Activated naive CD4-positive, alpha-beta T cell treated with anti-CD3 and anti-CD28 coated beads, Interleukin-2, amount 50 U/mL, for 72 hours (primary cell): ENCODE results near the gene TRAPPC1. TPM values are rescaled to one million over a fixed set of nuclear protein-coding genes. Genes with fewer than 3 reads are reported as not detected.

Source experiments
- ATAC-seq, 2 donors: fragments of 150-1000 bp; cut with Tn5 transposase; 2 replicates each; pipeline ENCODE4 v1.10.0; 2021; ENCODE audit warnings: mild to moderate bottlenecking in 2 of 2, moderate library complexity in 2 of 2
- DNase-seq, 2 donors: peaks; one replicate each; pipeline ENCODE4 v3.0.0; 2021 to 2022; ENCODE audit warnings: low spot score in 2 of 2
- H3K27ac Mint-ChIP-seq, 2 donors: one replicate each; pipeline ENCODE4 v1.8.0; 2022; ENCODE audit warnings: mild to moderate bottlenecking in 2 of 2, mixed read lengths in 2 of 2
- H3K36me3 Mint-ChIP-seq, 2 donors: one replicate each; pipeline ENCODE4 v1.8.0; 2022; ENCODE audit warnings: mixed read lengths in 2 of 2
- H3K9me3 Mint-ChIP-seq, 2 donors: one replicate each; pipeline ENCODE4 v1.8.0; 2022; ENCODE audit warnings: mixed read lengths in 2 of 2
- total RNA-seq, 2 donors: library from RNA; stranded (reverse); gene quantifications; one replicate each; pipeline ENCODE4 v1.2.3, GENCODE V29; 2022

The TRAPPC1 gene
- total RNA-seq, 2 donors from 2014 or later: 190 to 195 TPM

DNA sequence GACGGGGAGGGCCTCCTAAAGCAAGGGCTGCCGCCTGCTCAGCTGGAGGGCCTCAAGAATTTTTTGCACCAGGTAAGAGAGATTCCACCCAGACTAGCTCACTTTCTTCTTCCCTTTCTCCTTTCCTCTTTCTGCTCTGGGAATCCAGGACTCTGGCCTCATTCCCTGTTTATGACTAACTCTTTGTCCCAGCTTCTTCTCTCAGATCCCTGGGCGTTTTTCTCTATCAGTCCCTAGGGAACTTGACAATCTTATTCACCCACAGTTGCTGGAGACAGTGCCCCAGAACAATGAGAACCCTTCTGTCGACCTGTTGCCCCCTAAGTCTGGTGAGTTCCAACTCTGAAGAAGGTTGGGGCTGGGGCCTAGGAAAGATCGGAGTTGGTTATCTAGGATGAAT lies 15.9 kb upstream of the TRAPPC1 start:
- ATAC-seq: no peak
- H3K36me3 Mint-ChIP-seq: peaks cover 25 to 30% of the 10 kb centered on the region in 2 donors
- DNase-seq: no peak
- no peaks in the 10 kb centered on the region for H3K9me3 Mint-ChIP-seq
- no peak overlapping the region for H3K27ac Mint-ChIP-seq

DNA sequence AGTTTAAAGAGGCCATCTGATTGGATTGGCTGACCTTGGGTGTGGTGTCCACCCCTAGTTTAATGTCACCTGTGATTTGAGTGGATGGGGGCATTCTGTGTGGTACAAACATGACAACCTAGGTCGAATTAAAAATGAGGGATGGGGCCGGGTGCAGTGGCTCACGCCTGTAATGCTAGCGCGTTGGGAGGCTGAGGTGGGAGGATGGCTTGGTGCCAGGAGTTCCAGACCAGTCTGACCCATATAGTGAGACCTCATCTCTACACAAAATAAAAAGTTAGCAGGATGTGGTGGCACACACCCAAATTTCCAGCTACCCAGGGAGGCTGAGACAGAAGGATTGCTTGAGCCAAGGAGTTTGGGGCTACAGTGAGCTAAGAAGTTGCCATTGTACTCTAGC lies 14.7 kb upstream of the TRAPPC1 start:
- DNase-seq (no peak), ATAC-seq (no peak)
- peak overlapping the region in 1 of 2 donors; percentile 41 for H3K27ac Mint-ChIP-seq
- no peaks in the 10 kb centered on the region for H3K9me3 Mint-ChIP-seq
- peaks cover 25 to 30% of the 10 kb centered on the region in 2 donors for H3K36me3 Mint-ChIP-seq

DNA sequence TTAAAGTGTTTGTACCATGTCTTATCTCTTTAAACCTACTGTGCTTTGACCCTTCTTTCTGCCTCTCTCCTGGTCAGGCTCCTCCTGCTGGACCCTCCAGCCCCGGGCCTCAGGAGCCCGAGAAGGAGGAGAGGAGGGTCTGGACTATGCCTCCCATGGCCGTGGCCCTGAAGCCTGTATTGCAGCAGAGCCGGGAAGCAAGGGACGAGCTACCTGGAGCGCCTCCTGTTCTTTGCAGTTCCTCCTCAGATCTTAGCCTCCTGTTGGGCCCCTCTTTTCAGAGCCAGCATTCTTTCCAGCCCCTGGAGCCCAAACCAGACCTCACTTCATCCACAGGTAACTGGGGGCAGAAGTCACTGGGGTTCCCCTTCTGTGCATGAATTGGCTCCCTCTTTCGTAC lies 13.9 kb upstream of the TRAPPC1 start:
- Mint-ChIP-seq H3K36me3 (peaks cover 25 to 36% of the 10 kb centered on the region in 2 donors), H3K27ac (peak overlapping the region in 1 of 2 donors; percentile 88), H3K9me3 (no peaks in the 10 kb centered on the region)
- DNase-seq (no peak), ATAC-seq (no peak)

DNA sequence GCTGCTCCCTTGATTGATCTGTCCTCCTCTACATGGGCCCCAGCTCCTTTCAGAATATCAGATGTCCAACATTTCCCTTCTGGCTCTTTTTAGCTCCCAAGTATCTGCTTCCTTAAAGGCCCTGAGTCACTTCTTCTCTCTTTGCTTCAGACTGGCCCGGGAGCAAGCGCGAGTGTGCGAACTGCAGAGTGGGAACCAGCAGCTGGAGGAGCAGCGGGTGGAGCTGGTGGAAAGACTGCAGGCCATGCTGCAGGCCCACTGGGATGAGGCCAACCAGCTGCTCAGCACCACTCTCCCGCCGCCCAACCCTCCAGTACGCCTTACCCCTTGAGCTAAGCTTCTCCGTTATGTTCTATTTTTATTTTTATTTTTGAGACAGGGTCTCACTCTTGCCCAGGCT lies 12.6 kb upstream of the TRAPPC1 start:
- Mint-ChIP-seq H3K36me3 (peaks cover 32 to 36% of the 10 kb centered on the region in 2 donors), H3K27ac (peak overlapping the region in 1 of 2 donors; percentile 78)
- ATAC-seq: no peak

DNA sequence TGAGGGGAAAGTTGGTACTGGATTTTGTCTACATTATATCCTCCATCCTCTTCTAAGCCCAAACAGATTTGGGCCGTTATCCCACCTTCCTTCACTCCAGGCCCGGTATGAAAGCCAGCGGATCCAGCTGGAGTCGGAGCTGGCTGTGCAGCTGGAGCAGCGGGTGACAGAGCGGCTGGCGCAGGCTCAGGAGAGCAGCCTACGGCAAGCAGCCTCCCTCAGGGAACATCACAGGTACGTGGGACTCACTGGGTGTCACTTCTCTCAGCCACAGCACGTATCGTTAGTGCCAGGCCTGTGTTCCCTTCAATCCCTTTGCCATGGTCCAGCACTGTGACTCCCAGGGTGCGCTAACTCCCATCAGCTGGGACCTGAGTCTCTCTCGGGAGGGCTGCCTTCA lies 11.5 kb upstream of the TRAPPC1 start:
- DNase-seq (no peak), ATAC-seq (no peak)
- Mint-ChIP-seq H3K9me3 (no peaks in the 10 kb centered on the region), H3K27ac (no peak overlapping the region), H3K36me3 (peaks cover 27 to 34% of the 10 kb centered on the region in 2 donors)

More for the DNA sequence above, 12.6 kb upstream of the TRAPPC1 start:
- no peaks in the 10 kb centered on the region for H3K9me3 Mint-ChIP-seq
- no peak for DNase-seq

DNA sequence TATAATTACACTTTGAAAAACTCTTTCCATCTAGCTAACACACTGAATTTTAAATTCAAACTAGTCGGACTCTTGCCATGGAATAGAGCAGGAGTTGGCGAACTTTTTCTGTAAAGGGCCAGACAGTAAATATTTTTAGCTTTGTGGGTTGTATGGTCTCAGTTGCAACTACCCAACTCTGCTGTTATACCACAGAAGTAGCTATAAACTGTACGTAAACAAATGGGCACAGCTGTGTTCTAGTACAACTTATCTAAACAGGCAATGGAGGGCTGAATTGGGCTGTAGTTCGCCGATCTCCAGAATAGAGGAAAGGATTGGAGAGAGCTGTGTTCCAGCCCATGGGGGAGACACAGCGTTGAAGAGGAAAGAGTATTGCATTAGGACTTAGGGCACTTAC lies 9.0 kb upstream of the TRAPPC1 start:
- ATAC-seq: no peak
- Mint-ChIP-seq H3K36me3 (peaks cover 24 to 26% of the 10 kb centered on the region in 2 donors), H3K27ac (peak overlapping the region in 1 of 2 donors; percentile 44), H3K9me3 (no peaks in the 10 kb centered on the region)
- no peak for DNase-seq

DNA sequence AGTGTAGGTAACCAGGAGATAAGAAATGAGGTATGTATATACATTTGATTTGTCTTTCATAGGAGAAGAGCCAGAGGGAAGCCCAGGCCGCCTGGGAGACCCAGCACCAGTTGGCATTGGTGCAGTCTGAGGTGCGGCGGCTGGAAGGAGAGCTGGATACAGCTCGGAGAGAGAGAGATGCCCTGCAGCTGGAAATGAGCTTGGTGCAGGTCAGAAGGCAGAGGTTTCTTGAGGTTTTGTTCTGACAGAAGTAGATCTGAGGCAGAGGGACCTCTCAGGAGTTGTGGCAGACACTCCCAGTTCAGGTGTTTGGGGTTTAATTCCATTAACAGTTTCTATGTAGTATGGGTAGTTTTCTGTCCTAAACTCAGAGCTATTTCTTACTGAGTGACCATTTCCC lies 8.3 kb upstream of the TRAPPC1 start:
- Mint-ChIP-seq H3K9me3 (no peaks in the 10 kb centered on the region), H3K27ac (peak overlapping the region in 1 of 2 donors; percentile 10), H3K36me3 (peaks cover 24 to 30% of the 10 kb centered on the region in 2 donors)
- ATAC-seq (no peak), DNase-seq (no peak)

DNA sequence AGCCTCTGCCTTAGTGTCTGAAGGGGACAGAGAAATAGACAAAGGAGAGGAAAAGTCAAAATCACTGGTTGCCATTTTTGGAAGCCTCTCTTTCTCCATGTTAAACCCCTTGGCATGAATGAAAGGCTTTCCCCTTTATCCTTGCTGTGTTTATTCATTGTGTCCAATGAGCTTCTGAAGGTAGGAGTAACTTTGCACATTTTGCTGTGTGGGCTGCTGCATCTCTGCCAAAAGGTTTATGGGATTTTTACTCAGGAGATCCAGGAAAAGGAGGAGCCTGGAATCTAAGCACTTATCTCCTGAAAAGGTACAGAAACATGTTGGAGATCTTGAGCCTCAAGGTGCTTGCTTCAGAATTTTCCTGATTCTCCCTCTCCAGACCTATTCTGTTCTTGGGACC lies 4.1 kb upstream of the TRAPPC1 start:
- ATAC-seq (no peak), DNase-seq (no peak)
- H3K9me3 Mint-ChIP-seq: no peaks in the 10 kb centered on the region
- no peak overlapping the region for H3K27ac Mint-ChIP-seq
- H3K36me3 Mint-ChIP-seq: peaks cover 42 to 53% of the 10 kb centered on the region in 2 donors

DNA sequence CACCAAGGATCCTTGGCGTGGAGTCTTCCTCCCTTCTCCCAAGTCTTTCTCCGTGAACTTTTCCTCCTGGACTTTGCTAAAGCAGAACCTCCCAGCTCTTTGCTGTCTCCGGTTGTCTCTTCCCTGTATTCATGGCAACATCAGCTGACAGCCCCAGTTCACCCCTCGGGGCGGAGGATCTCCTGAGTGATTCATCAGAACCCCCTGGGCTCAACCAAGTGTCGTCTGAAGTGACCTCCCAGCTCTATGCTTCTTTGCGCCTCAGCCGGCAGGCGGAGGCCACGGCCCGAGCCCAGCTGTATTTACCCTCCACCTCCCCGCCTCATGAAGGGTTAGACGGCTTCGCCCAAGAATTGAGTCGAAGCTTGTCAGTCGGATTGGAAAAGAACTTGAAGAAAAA lies 1.2 kb upstream of the TRAPPC1 start:
- H3K27ac Mint-ChIP-seq: peak overlapping the region; percentile 90 to 98
- ATAC-seq (no peak), DNase-seq (no peak)
- H3K36me3 Mint-ChIP-seq: peaks cover 34 to 40% of the 10 kb centered on the region in 2 donors
- H3K9me3 Mint-ChIP-seq: no peaks in the 10 kb centered on the region

DNA sequence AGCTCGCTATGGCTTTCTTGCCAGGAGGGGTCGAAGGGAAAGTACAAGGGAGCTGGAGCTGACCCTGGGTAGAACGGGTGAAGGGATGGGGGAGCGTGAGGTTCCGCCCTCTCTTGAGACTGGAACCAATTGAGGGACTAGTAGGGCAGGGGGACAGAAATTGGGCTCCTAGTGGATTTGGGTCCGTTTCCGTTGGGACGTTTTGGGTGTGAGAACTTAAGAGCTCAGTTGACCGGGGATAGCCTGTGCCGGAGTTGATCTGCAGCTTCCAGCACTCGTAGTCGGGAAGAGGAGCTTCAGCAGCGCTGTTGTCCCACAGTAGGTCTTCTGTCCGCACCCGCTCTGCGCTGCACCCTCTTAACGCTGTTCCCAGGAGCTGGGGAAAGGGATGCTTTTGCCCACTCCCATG lies 741 bp upstream of the TRAPPC1 start:
- H3K9me3 Mint-ChIP-seq: no peaks in the 10 kb centered on the region
- ATAC-seq: peak; percentile 30 to 32
- peaks cover 34 to 40% of the 10 kb centered on the region in 2 donors for H3K36me3 Mint-ChIP-seq
- peak overlapping the region; percentile 90 to 98 for H3K27ac Mint-ChIP-seq
- DNase-seq: peak in 1 of 2 donors; percentile 26

DNA sequence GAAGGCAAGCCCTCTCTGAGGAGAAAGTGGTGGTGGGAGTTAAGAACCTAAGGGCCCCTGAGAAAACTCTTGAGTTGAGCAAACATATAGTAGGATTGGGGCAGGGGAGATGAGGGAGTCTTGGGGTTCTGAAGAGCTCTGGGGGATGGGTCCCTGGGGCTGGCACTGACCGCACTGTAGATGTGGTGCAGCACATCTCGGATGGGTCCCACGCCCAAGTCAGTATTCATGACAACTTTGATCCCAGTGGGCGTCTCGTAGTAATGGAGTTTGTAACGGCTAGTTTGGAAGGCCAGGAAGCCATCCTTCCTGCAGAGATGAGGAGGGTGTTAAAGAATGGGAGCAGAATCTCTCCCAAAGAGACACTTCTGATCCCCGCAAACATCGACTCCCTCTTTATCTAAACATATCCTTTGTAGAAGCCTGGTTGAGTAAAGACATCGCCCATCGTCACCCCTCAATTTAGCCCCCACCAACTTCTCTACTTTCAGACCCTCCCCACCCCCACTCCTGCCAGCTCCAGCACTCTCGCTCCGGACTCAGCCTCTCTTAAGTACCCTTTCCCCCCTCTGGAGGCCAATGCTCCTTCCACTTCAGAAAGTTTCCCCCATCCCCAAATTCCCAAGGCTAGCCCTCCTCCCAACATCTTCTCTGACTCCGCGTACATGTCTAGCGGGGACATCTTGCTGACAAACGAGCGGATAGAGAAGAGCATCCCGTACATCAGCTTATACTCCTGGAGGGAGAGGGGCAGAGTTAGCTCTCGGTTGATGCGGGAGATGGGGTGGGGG lies 710 bp downstream of the TRAPPC1 start:
- Mint-ChIP-seq H3K36me3 (peaks cover 29 to 34% of the 10 kb centered on the region in 2 donors), H3K9me3 (no peaks in the 10 kb centered on the region), H3K27ac (peak overlapping the region; percentile 87 to 90)
- no peak for ATAC-seq
- DNase-seq: no peak

DNA sequence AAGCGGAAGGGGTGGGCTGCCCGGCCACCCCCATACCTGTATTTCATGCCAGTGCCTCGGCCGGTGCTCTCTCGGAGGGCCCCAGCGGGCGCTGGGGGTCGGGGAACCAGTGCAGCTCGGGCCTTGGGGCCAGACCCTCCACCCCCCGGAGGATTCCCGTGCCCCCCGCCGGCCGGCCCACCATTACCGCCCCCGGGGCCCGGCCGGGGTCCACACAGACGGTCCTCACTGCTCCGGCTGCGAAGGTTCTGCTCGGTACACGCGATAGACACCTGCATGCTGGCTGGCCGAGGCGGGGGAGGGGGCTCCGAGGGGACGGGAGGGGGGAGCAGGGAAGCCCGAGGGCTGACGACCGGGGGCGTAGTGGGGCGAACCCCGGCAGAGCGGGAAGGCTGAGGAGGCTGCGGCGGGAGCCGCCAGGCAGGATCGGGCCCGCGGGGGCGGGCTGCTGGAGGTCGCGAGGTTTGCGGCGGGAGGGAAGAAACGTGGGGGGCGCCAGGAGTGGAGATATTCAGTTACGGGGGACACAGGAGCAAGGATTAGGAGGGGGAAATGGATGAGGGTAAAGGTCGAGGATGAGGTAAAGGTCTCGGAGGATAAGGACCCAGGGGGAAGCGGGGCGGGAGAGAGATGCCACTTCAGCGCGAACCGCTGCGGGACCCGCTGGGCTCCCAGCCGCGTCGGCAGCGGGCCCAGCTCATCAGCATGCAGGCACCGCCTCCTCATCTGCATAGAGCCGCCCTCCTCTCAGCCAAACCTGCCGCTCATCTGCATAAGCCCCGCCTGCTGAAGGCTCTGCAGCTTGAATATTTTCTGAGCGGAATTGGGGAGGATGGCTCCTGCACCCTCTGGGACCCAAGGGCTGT lies 2.4 kb downstream of the TRAPPC1 start, which contains the start of gene KCNAB3:
Gene KCNAB3 (minus strand): TSS at position 699 of the 866 bp plus-strand sequence. CDS start 421 bp downstream, at position 278.
- peaks cover 21 to 24% of the 10 kb centered on the region in 2 donors for H3K36me3 Mint-ChIP-seq
- ATAC-seq: no peak
- H3K27ac Mint-ChIP-seq: peak within 1 kb of the TSS; percentile 87 to 90

DNA sequence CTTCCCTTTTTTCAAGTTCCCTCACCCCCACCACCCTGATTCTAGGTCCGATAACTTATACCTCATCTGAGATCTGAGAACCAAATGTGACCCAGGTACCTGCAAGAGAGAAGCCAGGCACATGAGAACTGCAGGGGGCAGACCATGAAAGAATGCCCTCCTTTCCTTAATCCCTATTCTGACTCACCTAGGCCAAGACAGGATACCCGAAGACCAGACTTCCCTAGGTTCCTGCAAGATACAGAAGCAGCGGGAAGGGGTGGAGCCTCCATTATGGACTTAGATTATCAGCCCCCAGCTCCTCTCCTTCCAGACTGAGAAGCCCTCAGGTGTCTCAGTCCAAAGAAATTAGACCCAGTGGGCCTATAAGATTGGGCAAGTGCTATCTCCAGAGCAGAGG lies 4.2 kb downstream of the TRAPPC1 start:
- DNase-seq (no peak), ATAC-seq (no peak)
- Mint-ChIP-seq H3K9me3 (no peaks in the 10 kb centered on the region), H3K36me3 (peaks cover 9% of the 10 kb centered on the region in 2 donors), H3K27ac (peak overlapping the region; percentile 1 to 26)

More for the DNA sequence above, 2.4 kb downstream of the TRAPPC1 start, which contains the start of gene KCNAB3:
- H3K9me3 Mint-ChIP-seq: no peaks in the 10 kb centered on the region
- DNase-seq: peak in 1 of 2 donors; percentile 32

DNA sequence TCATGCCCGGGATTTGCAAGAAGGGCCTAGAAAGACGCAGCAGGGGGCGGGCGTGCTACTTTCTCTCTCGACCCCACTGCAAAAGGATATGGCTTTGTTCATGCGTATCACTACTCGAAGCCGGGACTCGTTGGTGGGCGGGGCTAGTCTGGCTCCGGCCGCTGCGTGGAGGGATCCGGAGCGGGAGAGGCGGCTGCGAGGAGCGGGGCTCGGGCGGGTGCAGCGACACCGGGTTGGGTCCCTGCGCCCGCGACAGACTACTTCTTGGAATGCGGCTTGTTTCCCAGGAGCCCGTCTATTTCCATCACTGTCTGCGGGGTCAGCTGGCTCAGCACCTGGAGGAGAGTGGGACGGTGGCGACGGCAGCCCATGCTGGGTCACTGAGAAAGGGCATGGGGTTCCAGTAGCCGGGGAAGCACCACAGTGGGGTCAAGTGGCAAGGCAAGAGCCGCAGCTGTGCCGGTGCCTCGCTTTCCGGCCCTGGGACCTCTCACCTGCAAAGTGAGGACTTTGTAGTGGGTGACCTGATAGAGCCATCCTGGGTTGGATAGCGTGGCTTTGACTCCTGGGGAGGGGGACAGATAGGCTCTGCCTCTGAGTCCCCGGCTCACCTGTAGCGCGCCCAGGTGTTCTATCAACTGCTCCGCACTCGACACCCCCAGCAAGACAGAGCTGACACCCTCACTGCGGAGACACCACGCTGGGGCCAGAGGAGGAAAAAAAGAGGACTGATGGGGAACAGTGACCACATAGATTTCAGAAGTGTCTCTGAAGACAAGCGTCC lies 8.7 kb downstream of the TRAPPC1 start:
- peak; percentile 77 to 79 for DNase-seq
- peaks cover 0 to 6% of the 10 kb centered on the region in 2 donors for H3K36me3 Mint-ChIP-seq
- no peaks in the 10 kb centered on the region for H3K9me3 Mint-ChIP-seq
- peak overlapping the region in 1 of 2 donors; percentile 81 for H3K27ac Mint-ChIP-seq
- ATAC-seq: peak; percentile 90 to 93

DNA sequence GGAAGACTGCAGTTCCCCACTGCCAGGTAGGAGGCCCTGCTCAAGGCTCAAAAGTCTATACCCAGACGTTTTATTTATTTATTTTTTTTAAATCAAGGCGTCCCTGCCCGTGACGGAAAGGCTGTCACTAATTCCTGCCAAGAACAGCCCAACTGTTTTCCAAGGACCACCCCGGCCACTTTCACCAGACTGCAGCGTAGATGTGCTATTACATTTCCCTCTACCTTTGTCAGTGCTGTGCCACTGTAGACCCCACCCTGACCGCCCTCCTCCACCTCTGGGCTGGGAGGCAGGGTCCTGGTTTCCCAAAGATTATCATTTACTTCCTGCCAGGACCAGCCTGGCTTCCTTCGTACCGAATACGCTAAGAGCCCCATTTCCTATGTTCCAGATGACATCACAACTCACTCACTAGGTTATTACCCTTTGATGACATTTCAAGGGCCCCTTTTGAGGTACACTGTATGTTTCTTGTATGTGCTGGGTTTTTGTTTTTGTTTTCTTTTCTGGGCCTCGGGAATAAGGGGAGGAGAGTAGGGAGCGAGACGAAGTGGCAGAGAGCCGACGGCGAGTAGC lies 9.4 kb downstream of the TRAPPC1 start:
- ATAC-seq (peak; percentile 46 to 58), DNase-seq (no peak)
- Mint-ChIP-seq H3K27ac (peak overlapping the region in 1 of 2 donors; percentile 81), H3K9me3 (no peaks in the 10 kb centered on the region), H3K36me3 (peaks cover 0 to 6% of the 10 kb centered on the region in 2 donors)

DNA sequence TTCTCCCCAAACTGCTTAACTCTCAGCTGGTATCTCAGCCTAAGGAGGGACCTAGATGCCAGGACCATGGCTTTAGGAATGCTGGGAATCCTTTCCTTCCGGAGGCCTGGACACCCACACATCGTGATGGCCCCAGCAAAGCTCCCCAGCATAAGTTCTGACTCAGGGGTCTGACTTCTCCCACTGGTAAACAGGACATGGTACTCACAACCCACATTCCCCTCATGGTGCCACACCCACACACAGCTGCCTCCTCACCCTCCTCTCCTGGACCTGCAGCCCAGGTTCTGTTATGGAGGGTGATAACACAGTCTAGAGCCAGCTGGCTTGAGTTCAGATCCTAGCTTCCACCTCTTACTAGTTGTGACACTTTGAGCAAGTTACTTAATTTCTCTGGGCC lies 14.9 kb downstream of the TRAPPC1 start:
- no peaks in the 10 kb centered on the region for H3K9me3 Mint-ChIP-seq
- H3K36me3 Mint-ChIP-seq: peaks cover 12 to 18% of the 10 kb centered on the region in 2 donors
- DNase-seq (no peak), ATAC-seq (no peak)
- H3K27ac Mint-ChIP-seq: peak overlapping the region; percentile 88 to 91
